Fibroblast of skin of left quadriceps (primary cell): Measurements from ENCODE around the gene SSH2.
A peak's percentile ranks its signal among the peaks of the same experiment; 100 is the strongest.

Source experiments
- DNase-seq, 2 experiments: peaks; one replicate each; pipeline ENCODE4 v3.0.0-alpha.2; 2013; ENCODE audit warnings: low read depth in 2 of 2

Gene SSH2

GRCh38 chr17:29627951-29628350 lies 302.1 kb downstream of the SSH2 start:
- no peak for DNase-seq

GRCh38 chr17:29625037-29625750 lies 304.8 kb downstream of the SSH2 start:
- no peak for DNase-seq

GRCh38 chr17:29624586-29624985 lies 305.4 kb downstream of the SSH2 start:
- DNase-seq: no peak

GRCh38 chr17:29623283-29623647 lies 306.8 kb downstream of the SSH2 start:
- DNase-seq: no peak

- DNase-seq: no peak
These were observed 307.4 kb downstream of the SSH2 start, which contains the start of gene CORO6 for GRCh38 chr17:29622337-29623282. CORO6 (minus strand) TSS chr17:29622912; CDS start chr17:29621421, 1,491 bp downstream.

GRCh38 chr17:29621751-29622194 lies 308.3 kb downstream of the SSH2 start:
- no peak for DNase-seq

- no peak for DNase-seq
These were observed 309.1 kb downstream of the SSH2 start for GRCh38 chr17:29620779-29621500.

GRCh38 chr17:29620271-29620670 lies 309.8 kb downstream of the SSH2 start:
- no peak for DNase-seq

- no peak for DNase-seq
These were observed 310.8 kb downstream of the SSH2 start for GRCh38 chr17:29619251-29619650.

GRCh38 chr17:29618272-29619065 lies 311.6 kb downstream of the SSH2 start:
- no peak for DNase-seq

GRCh38 chr17:29617481-29618271 lies 312.4 kb downstream of the SSH2 start:
- DNase-seq: no peak

GRCh38 chr17:29617125-29617480 lies 312.9 kb downstream of the SSH2 start:
- peak in 1 of 2 experiments; percentile 45 for DNase-seq

- DNase-seq: no peak
These were observed 313.6 kb downstream of the SSH2 start for GRCh38 chr17:29616300-29617048.

- peak; percentile 55 to 62 for DNase-seq
These were observed 314.3 kb downstream of the SSH2 start for GRCh38 chr17:29615492-29616299.

- no peak for DNase-seq
These were observed 315.0 kb downstream of the SSH2 start for GRCh38 chr17:29615048-29615385.

- no peak for DNase-seq
These were observed 315.5 kb downstream of the SSH2 start for GRCh38 chr17:29614349-29615047.

GRCh38 chr17:29613856-29614255 lies 316.2 kb downstream of the SSH2 start:
- no peak for DNase-seq

- DNase-seq: peak; percentile 71 to 75
These were observed 316.6 kb downstream of the SSH2 start for GRCh38 chr17:29613352-29613837.
